Gastroesophageal sphincter (tissue), 4 donors: ENCODE results near the gene MMP14. TPM values are rescaled to one million over a fixed set of nuclear protein-coding genes. Genes with fewer than 3 reads are reported as not detected.

ENCODE experiments used
- ATAC-seq: fragments of 150-250 bp; one replicate; pipeline ENCODE4 v1.9.1; 2016; ENCODE audit warnings: mild to moderate bottlenecking, moderate library complexity
- H3K27ac ChIP-seq, 4 donors: fragments of 200-600 bp; sonication (generic) in 3 of 4; 1 replicate in 3 of 4; 2 replicates in 1 of 4; pipeline ENCODE4 v1.5.1; 2016 to 2019
- H3K27me3 ChIP-seq: fragments of 200-600 bp; sonication (generic); one replicate; pipeline ENCODE4 v1.5.1; 2019
- H3K36me3 ChIP-seq, 2 donors: fragments of 200-600 bp; sonication (generic); one replicate each; pipeline ENCODE4 v1.5.1; 2019; ENCODE audit warnings: control low read depth in 1 of 2
- H3K4me1 ChIP-seq, 3 donors: fragments of 200-600 bp; sonication (generic); 1 replicate in 2 of 3; 2 replicates in 1 of 3; pipeline ENCODE4 v1.5.1; 2016 to 2019; ENCODE audit warnings: control low read depth in 2 of 3
- H3K4me3 ChIP-seq, 2 donors: fragments of 200-600 bp; sonication (generic); one replicate each; pipeline ENCODE4 v1.5.1; 2019; ENCODE audit warnings: mild to moderate bottlenecking in 1 of 2, moderate library complexity in 1 of 2
- H3K9me3 ChIP-seq, 3 donors: fragments of 200-600 bp; sonication (generic); one replicate each; pipeline ENCODE4 v1.5.1; 2017 to 2019; ENCODE audit warnings: control low read depth in 2 of 3
- EP300 ChIP-seq: sonication (generic); formaldehyde crosslinking; IDR thresholded peaks from one replicate; pipeline ENCODE4 v1.6.1; 2017; ENCODE audit warnings: antibody characterized with exemption, mild to moderate bottlenecking
- POLR2A ChIP-seq, 2 donors: fragments of 450-650 bp; IDR thresholded peaks; one replicate each; pipeline ENCODE4 v1.6.1; 2017; ENCODE audit warnings: antibody characterized with exemption in 2 of 2, mild to moderate bottlenecking in 2 of 2, moderate library complexity in 1 of 2
- POLR2AphosphoS5 ChIP-seq: sonication (generic); formaldehyde crosslinking; IDR thresholded peaks from one replicate; pipeline ENCODE4 v1.6.1; 2017; ENCODE audit warnings: antibody characterized with exemption
- WGBS, 2 donors: methylation state at CpG; one replicate each; pipeline ENCODE4 v1.1.5; 2018; ENCODE audit warnings: low coverage in 1 of 2; 5-methylcytosine and 5-hydroxymethylcytosine counted together
- total RNA-seq, 4 donors: library from RNA; depleted of rRNA; stranded (reverse); fragments of >200 nt; gene quantifications; one replicate each; pipeline ENCODE4 v1.1.0, GENCODE V29; 2016
- TF ChIP-seq, protein P1 (sequence below), 4 experiments: fragments of 200-600 bp in 2 of 4; fragments of 450-650 bp in 2 of 4; sonication (generic) in 1 of 4; IDR thresholded peaks; one replicate each; pipeline ENCODE4 v1.5.1; 2017 to 2019; ENCODE audit warnings: antibody characterized with exemption in 4 of 4, mild to moderate bottlenecking in 2 of 4, moderate library complexity in 2 of 4

Gene MMP14
- total RNA-seq, 4 donors from 2014 or later = 114 to 127 (median 123) TPM

GRCh38 chr14:22807432-22808087, 28.8 kb upstream of the MMP14 start:
- no peak overlapping the region for H3K27ac ChIP-seq
- 59 to 80% methylated on average over 5 to 9 of the region's 13 CpGs for WGBS, 2 donors
- ATAC-seq = no peak
- H3K4me1 ChIP-seq = no peaks in the 10 kb centered on the region
- no peaks in the 10 kb centered on the region for H3K9me3 ChIP-seq
- H3K27me3 ChIP-seq = no peaks in the 10 kb centered on the region
- no peak overlapping the region for H3K4me3 ChIP-seq
- no peaks in the 10 kb centered on the region for H3K36me3 ChIP-seq
- no peak for TF ChIP-seq POLR2AphosphoS5
- TF ChIP-seq EP300 = no peak
- TF ChIP-seq, protein P1, sequence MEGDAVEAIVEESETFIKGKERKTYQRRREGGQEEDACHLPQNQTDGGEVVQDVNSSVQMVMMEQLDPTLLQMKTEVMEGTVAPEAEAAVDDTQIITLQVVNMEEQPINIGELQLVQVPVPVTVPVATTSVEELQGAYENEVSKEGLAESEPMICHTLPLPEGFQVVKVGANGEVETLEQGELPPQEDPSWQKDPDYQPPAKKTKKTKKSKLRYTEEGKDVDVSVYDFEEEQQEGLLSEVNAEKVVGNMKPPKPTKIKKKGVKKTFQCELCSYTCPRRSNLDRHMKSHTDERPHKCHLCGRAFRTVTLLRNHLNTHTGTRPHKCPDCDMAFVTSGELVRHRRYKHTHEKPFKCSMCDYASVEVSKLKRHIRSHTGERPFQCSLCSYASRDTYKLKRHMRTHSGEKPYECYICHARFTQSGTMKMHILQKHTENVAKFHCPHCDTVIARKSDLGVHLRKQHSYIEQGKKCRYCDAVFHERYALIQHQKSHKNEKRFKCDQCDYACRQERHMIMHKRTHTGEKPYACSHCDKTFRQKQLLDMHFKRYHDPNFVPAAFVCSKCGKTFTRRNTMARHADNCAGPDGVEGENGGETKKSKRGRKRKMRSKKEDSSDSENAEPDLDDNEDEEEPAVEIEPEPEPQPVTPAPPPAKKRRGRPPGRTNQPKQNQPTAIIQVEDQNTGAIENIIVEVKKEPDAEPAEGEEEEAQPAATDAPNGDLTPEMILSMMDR (IDR thresholded peaks at IDR 0.05) = no peak
- no peak for TF ChIP-seq POLR2A (IDR thresholded peaks at IDR 0.05)

DNA sequence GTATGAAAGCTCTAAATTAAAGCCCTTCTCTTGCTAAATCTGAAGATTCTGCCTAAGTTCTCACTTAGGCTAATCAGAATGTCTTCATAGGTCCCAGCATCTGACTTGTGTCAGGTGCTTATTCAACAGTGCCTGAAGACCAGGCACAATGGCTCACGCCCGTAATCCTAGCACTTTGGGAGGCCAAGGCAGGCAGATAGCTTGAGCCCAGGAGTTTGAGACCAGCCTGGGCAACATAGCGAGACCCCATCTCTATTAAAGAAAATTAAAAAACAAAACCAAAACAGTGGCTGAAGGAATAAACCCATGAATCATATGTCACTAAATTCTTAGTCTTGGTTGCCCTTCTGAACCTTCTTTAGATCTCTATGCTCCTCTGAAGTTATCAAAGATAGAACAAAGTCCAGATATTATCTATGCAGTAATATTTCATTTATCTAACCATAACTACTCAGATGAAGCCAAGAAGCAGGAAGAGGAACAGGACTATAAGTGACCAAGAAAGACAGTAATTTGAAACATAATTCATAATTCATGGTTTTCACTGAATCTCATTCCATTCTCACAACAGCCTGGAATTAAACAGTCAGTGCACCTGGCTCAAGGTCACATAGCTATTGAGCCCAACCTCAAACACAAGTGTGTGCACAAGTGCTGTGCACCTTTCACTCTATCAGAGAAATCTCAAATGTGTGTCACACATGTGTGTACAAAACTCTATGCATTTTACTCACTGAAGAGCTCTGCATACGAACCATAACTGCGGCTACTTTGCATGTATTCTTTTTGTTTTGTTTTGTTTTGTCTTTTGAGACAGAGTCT, 27.8 kb upstream of the MMP14 start:
- no peaks in the 10 kb centered on the region for H3K36me3 ChIP-seq
- no peak overlapping the region for H3K27ac ChIP-seq
- TF ChIP-seq POLR2A (IDR thresholded peaks at IDR 0.05) (no peak), POLR2AphosphoS5 (no peak), EP300 (no peak)
- TF ChIP-seq, protein P1 (IDR thresholded peaks at IDR 0.05) = no peak
- H3K27me3 ChIP-seq = no peaks in the 10 kb centered on the region
- no peak for ATAC-seq
- no peak overlapping the region for H3K4me3 ChIP-seq
- H3K9me3 ChIP-seq = no peaks in the 10 kb centered on the region
- 79 to 96% methylated on average over 3 to 4 of the region's 5 CpGs for WGBS, 2 donors
- no peaks in the 10 kb centered on the region for H3K4me1 ChIP-seq

GRCh38 chr14:22811722-22812121, 24.7 kb upstream of the MMP14 start:
- 33 to 40% methylated on average over 2 of the region's 2 CpGs for WGBS, 2 donors
- no peak for ATAC-seq

GRCh38 chr14:22812744-22813143, 23.6 kb upstream of the MMP14 start:
- no peak for ATAC-seq
- H3K9me3 ChIP-seq = no peaks in the 10 kb centered on the region
- 76% methylated on average over 4 of the region's 4 CpGs; no CpG with 5 or more reads in 1 of the 2 donors for WGBS, 2 donors
- no peaks in the 10 kb centered on the region for H3K27me3 ChIP-seq
- H3K27ac ChIP-seq = no peak overlapping the region
- H3K4me3 ChIP-seq = no peak overlapping the region
- H3K36me3 ChIP-seq = no peaks in the 10 kb centered on the region
- no peaks in the 10 kb centered on the region for H3K4me1 ChIP-seq
- TF ChIP-seq POLR2AphosphoS5 (no peak), POLR2A (IDR thresholded peaks at IDR 0.05) (no peak), EP300 (no peak)
- TF ChIP-seq, protein P1 (IDR thresholded peaks at IDR 0.05) = no peak

More at GRCh38 chr14:22811722-22812121, 24.7 kb upstream of the MMP14 start:
- no peak for TF ChIP-seq EP300
- no peak for TF ChIP-seq POLR2A (IDR thresholded peaks at IDR 0.05)
- TF ChIP-seq POLR2AphosphoS5 = no peak
- TF ChIP-seq, protein P1 (IDR thresholded peaks at IDR 0.05) = no peak
- Histone ChIP-seq H3K4me1 (no peaks in the 10 kb centered on the region), H3K9me3 (no peaks in the 10 kb centered on the region), H3K27me3 (no peaks in the 10 kb centered on the region), H3K36me3 (no peaks in the 10 kb centered on the region), H3K27ac (no peak overlapping the region), H3K4me3 (no peak overlapping the region)
